Tibial artery (tissue), 4 donors: ENCODE results near the gene CST6.

Source experiments
- DNase-seq, 2 donors: peaks; one replicate each; pipeline ENCODE4 v3.0.0-alpha.2; 2019
- H3K27ac ChIP-seq, 2 donors: fragments of 200-600 bp; sonication (generic) in 1 of 2; 1 replicate in 1 of 2; 2 replicates in 1 of 2; pipeline ENCODE4 v1.5.1; 2018 to 2019; ENCODE audit warnings: mild to moderate bottlenecking in 1 of 2
- H3K27me3 ChIP-seq, 2 donors: fragments of 200-600 bp; sonication (generic) in 1 of 2; one replicate each; pipeline versions ENCODE4 v1.5.1 to v1.6.0; 2016 to 2019
- H3K36me3 ChIP-seq, 3 donors: fragments of 200-600 bp; sonication (generic) in 2 of 3; one replicate each; pipeline ENCODE4 v1.5.1; 2016 to 2019; ENCODE audit warnings: mild to moderate bottlenecking in 2 of 3
- H3K4me1 ChIP-seq, 4 donors: fragments of 200-600 bp; sonication (generic) in 2 of 4; 1 replicate in 3 of 4; 2 replicates in 1 of 4; pipeline ENCODE4 v1.5.1; 2016 to 2019
- H3K4me3 ChIP-seq, 2 donors: fragments of 200-600 bp; sonication (generic) in 1 of 2; 1 replicate in 1 of 2; 2 replicates in 1 of 2; pipeline ENCODE4 v1.5.1; 2018 to 2019; ENCODE audit warnings: mild to moderate bottlenecking in 2 of 2
- H3K9me3 ChIP-seq, 3 donors: fragments of 200-600 bp; sonication (generic) in 1 of 3; one replicate each; pipeline ENCODE4 v1.5.1; 2016 to 2019
- intact Hi-C: fragments of 100-400 bp; cut with DNase I; formaldehyde crosslinking; loops from one replicate; pipeline ENCODE4 v1.15.0; 2023; ENCODE audit warnings: low total_unique reads
- TF ChIP-seq, protein P1 (sequence below), 2 experiments: fragments of 200-600 bp in 1 of 2; fragments of 450-650 bp in 1 of 2; IDR thresholded peaks; one replicate each; pipeline ENCODE4 v1.5.1; 2017 to 2019; ENCODE audit warnings: antibody characterized with exemption in 2 of 2, mild to moderate bottlenecking in 1 of 2, moderate library complexity in 1 of 2

The CST6 gene

DNA sequence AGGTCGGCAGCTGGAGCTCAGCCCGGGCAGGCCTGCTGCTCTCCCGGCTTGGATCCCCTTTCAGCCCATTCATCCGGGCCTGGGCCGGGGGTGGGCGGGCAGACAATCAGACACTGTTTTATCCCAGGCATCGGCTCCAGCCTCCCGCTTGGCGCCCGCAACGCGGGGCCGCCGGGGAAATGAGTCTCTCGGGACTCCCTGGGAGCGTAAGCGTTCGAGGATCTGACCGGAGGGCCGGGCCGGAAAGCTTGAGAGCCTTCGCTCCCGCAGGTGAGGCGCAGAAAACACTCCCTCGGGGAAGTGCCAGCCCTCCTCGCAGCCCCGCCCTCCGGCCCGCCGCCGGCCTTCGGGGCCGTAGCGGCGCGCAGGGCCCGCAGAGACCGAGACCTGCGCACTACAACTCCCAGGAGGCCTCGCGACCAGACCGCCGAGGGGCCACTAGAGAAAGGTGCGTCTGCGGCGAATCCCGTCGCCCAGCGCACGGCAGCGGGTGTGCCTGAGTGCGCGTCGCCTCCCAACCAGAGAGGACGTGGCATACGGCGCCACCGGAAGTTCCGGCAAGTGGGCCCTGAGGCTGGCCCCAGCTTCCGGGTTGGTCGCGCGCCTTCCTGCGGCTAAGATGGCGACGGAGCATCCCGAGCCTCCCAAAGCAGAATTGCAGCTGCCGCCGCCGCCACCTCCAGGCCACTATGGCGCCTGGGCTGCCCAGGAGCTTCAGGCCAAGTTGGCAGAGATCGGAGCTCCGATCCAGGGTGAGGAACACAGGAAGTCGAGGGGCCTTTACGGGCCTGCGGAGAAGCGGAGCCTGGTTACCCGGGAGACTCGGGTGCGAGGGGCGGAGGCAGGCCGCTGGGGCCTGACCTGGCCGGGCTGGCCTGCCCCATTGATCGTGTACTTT lies 40.2 kb downstream of the CST6 start, which contains the start of gene SF3B2:
SF3B2 (plus strand) TSS at position 599 of the 898 bp plus-strand sequence; CDS start at position 620, 21 bp downstream.
- TF ChIP-seq, protein P1, sequence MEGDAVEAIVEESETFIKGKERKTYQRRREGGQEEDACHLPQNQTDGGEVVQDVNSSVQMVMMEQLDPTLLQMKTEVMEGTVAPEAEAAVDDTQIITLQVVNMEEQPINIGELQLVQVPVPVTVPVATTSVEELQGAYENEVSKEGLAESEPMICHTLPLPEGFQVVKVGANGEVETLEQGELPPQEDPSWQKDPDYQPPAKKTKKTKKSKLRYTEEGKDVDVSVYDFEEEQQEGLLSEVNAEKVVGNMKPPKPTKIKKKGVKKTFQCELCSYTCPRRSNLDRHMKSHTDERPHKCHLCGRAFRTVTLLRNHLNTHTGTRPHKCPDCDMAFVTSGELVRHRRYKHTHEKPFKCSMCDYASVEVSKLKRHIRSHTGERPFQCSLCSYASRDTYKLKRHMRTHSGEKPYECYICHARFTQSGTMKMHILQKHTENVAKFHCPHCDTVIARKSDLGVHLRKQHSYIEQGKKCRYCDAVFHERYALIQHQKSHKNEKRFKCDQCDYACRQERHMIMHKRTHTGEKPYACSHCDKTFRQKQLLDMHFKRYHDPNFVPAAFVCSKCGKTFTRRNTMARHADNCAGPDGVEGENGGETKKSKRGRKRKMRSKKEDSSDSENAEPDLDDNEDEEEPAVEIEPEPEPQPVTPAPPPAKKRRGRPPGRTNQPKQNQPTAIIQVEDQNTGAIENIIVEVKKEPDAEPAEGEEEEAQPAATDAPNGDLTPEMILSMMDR (IDR thresholded peaks at IDR 0.05) = peak in 1 of 2 experiments; percentile 17
- H3K27ac ChIP-seq = peak within 1 kb of the TSS; percentile 83 to 89
- H3K4me3 ChIP-seq = peak within 1 kb of the TSS; percentile 78 to 86
- intact Hi-C loops = no loop called here
- H3K9me3 ChIP-seq = no peaks in the 10 kb centered on the region
- peak; percentile 97 to 99 for DNase-seq
- peaks cover 0 to 46% (median 31%) of the 10 kb centered on the region in 4 donors for H3K4me1 ChIP-seq
- peaks cover 0 to 11% of the 10 kb centered on the region in 2 donors for H3K27me3 ChIP-seq
- H3K36me3 ChIP-seq = peaks cover 24 to 31% (median 28%) of the 10 kb centered on the region in 3 donors

DNA sequence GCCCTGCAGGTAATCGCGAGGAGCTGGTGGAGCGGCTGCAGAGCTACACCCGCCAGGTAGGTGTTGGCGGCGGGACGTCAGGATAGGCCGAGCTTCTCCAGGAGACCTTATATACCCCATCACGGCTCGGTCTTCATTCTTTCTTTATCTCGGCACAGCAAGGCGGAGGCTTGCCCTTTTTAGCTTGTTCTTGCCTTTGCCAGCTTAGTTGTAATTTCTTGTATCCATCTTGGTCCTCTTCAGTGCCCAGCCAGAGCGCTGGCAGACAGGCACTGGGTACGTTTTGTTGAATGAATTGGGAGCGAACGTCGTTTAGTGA lies 40.8 kb downstream of the CST6 start:
- H3K36me3 ChIP-seq = peaks cover 30 to 37% (median 34%) of the 10 kb centered on the region in 3 donors
- DNase-seq = no peak
- H3K4me1 ChIP-seq = peaks cover 0 to 45% (median 31%) of the 10 kb centered on the region in 4 donors
- peak overlapping the region; percentile 78 to 86 for H3K4me3 ChIP-seq
- no peaks in the 10 kb centered on the region for H3K9me3 ChIP-seq
- peak overlapping the region; percentile 83 to 89 for H3K27ac ChIP-seq
- intact Hi-C loops = no loop called here
- H3K27me3 ChIP-seq = peaks cover 0 to 11% of the 10 kb centered on the region in 2 donors
- TF ChIP-seq, protein P1 (IDR thresholded peaks at IDR 0.05) = no peak

DNA sequence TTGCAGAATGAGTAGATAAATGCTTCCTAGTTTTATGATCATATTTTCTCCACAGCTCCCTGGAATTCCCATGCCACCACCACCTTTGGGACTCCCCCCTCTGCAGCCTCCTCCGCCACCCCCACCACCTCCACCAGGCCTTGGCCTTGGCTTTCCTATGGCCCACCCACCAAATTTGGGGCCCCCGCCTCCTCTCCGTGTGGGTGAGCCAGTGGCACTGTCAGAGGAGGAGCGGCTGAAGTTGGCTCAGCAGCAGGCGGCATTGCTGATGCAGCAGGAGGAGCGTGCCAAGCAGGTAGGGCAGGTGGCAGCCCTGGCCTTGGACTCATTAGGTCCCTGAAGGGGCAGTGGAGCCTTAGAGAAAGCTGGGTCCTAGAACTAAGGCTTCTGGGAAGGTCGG lies 43.2 kb downstream of the CST6 start:
- peaks cover 53 to 61% (median 58%) of the 10 kb centered on the region in 3 donors for H3K36me3 ChIP-seq
- no peak overlapping the region for H3K27ac ChIP-seq
- no peaks in the 10 kb centered on the region for H3K9me3 ChIP-seq
- TF ChIP-seq, protein P1 (IDR thresholded peaks at IDR 0.05) = no peak
- no peak overlapping the region for H3K4me3 ChIP-seq
- no peaks in the 10 kb centered on the region for H3K27me3 ChIP-seq
- intact Hi-C loops = no loop called here
- peaks cover 0 to 26% (median 20%) of the 10 kb centered on the region in 4 donors for H3K4me1 ChIP-seq
- DNase-seq = no peak

DNA sequence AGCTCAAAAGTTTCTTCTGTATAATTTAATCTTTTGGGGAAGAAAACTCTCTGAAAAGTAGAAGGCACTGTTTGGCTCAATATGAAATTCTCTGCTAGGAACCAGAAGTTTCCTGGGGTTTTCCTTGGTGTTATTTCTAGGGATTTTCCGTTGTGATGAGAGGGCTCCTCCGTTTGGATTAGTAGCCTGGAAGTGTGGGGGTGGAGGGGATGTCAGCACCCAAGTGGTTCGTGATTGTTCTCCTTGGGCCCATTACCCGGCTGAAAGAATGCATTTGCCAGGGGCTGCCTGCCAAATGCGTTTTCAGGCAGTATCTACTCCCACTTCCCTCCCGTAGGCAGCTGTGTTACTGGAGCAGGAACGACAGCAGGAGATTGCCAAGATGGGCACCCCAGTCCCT lies 44.7 kb downstream of the CST6 start:
- no peak overlapping the region for H3K27ac ChIP-seq
- intact Hi-C loops = no loop called here
- H3K4me3 ChIP-seq = no peak overlapping the region
- H3K4me1 ChIP-seq = peaks cover 0 to 21% (median 15%) of the 10 kb centered on the region in 4 donors
- H3K36me3 ChIP-seq = peaks cover 68 to 76% (median 73%) of the 10 kb centered on the region in 3 donors
- H3K27me3 ChIP-seq = no peaks in the 10 kb centered on the region
- TF ChIP-seq, protein P1 (IDR thresholded peaks at IDR 0.05) = no peak
- no peak for DNase-seq
- no peaks in the 10 kb centered on the region for H3K9me3 ChIP-seq

DNA sequence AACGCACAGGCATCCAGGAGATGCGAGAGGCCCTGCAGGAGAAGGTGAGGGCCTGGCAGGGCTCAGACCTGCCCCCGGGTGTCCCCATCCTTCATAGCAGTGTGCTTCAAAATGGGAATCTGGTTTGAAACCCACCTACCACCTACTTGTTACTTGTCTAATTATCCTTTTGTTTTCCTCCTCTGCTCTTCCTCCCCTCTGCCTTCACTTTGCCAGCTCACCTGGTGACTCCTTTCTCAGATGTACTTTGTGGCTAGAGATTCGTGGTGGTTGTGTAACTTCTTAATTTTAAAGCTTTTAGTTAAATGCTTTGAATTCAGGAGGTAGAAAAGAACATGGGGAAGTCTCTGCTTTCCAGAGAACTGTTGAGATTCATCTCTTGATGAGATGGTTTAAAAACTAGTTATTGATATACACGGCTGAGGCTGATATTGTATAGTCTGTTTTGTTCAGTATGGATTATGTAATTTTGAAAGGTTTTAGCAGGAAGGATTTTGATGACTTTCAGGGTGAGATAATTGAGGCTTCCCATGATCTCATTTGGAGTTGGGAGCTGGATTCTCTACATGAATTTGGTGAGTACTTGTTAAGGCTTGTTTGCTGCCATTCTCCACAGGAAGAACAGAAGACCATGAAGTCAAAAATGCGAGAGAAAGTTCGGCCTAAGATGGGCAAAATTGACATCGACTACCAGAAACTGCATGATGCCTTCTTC lies 48.3 kb downstream of the CST6 start:
- H3K4me1 ChIP-seq = no peaks in the 10 kb centered on the region
- DNase-seq = no peak
- TF ChIP-seq, protein P1 (IDR thresholded peaks at IDR 0.05) = no peak
- no peaks in the 10 kb centered on the region for H3K27me3 ChIP-seq
- no peak overlapping the region for H3K4me3 ChIP-seq
- intact Hi-C loops = no loop called here
- no peak overlapping the region for H3K27ac ChIP-seq
- no peaks in the 10 kb centered on the region for H3K9me3 ChIP-seq
- peaks cover 94 to 99% (median 96%) of the 10 kb centered on the region in 3 donors for H3K36me3 ChIP-seq
